K562 (cell line): Measurements from ENCODE around the gene ACBD6. TPM values are rescaled to one million over a fixed set of nuclear protein-coding genes. Genes with fewer than 3 reads are reported as not detected.

Experiments used
- ATAC-seq: fragments of 200-7000 bp; cut with Tn5 transposase; 3 replicates; pipeline ENCODE4 v1.9.1; 2020; ENCODE audit warnings: moderate library complexity
- BruUV-seq: library from RNA; stranded (reverse); fragments of 400-500 nt; replicated peaks from 2 replicates; lab custom pipeline; 2021; lab: Mats Ljungman, UMichigan
- CTCF ChIA-PET: fragments of 300-600 bp; formaldehyde crosslinking; extraction: SDS; loops from one replicate; lab custom pipeline; 2021; ENCODE audit warnings: low intra/inter-chr PET ratio; lab: Yijun Ruan, JAX
- POLR2A ChIA-PET: fragments of 300-600, 350-650 bp; sonication (Branson Sonifier 250); formaldehyde crosslinking; extraction: SDS; loops from one replicate; lab custom pipeline; 2021; ENCODE audit warnings: antibody characterized with exemption, inconsistent platforms; lab: Yijun Ruan, JAX
- DNase-seq, 4 experiments: peaks; one replicate each; pipeline versions ENCODE4 v3.0.0 to v3.0.0-alpha.2; 2011 to 2018; ENCODE audit warnings: low spot score in 3 of 4, mixed read lengths in 3 of 4; ENCODE audit errors: extremely low read depth in 1 of 4
- FAIRE-seq: peaks from 2 replicates; lab custom pipeline; 2011; peaks lifted over from hg19 to GRCh38; lab: Jason Lieb, UNC
- H2AFZ ChIP-seq: 2 replicates; pipeline ENCODE4 v1.6.0; 2011; ENCODE audit warnings: low read depth, low read length, control low read depth, inconsistent platforms
- H3K27ac ChIP-seq: fragments of 200-600 bp; 3 replicates; pipeline ENCODE4 v1.8.0; 2011; ENCODE audit warnings: low read depth, mild to moderate bottlenecking, control low read depth, inconsistent platforms, low read length, moderate library complexity, mixed read lengths; ENCODE audit errors: extremely low read depth
- H3K27me3 ChIP-seq, 2 experiments: fragments of 300-600 bp in 1 of 2; 2 replicates in 1 of 2; 3 replicates in 1 of 2; pipeline versions ENCODE4 v1.6.0 to v1.8.0; 2011; ENCODE audit warnings: inconsistent platforms in 2 of 2, low read length in 2 of 2, mild to moderate bottlenecking in 1 of 2, mixed read lengths in 1 of 2, moderate library complexity in 1 of 2; ENCODE audit not compliant: control insufficient read depth in 2 of 2, insufficient read depth in 2 of 2
- H3K36me3 ChIP-seq: fragments of 300-600 bp; 3 replicates; pipeline ENCODE4 v1.8.0; 2011; ENCODE audit warnings: mild to moderate bottlenecking, low read length, inconsistent platforms; ENCODE audit not compliant: control insufficient read depth, insufficient read depth
- H3K4me1 ChIP-seq, 2 experiments: fragments of 200-600 bp in 1 of 2; replicated peaks in 1 of 2; 2 replicates in 1 of 2; 3 replicates in 1 of 2; pipeline versions ENCODE4 v1.5.1 to v1.8.0; 2011; ENCODE audit warnings: inconsistent platforms in 2 of 2, low read length in 2 of 2, mild to moderate bottlenecking in 1 of 2, mixed read lengths in 1 of 2, moderate library complexity in 1 of 2; ENCODE audit not compliant: control insufficient read depth in 2 of 2, insufficient read depth in 2 of 2
- H3K4me2 ChIP-seq: 2 replicates; pipeline ENCODE4 v1.6.1; 2011; ENCODE audit warnings: low read length, control low read depth, inconsistent platforms, mixed read lengths; ENCODE audit not compliant: insufficient read depth
- H3K4me3 ChIP-seq: fragments of 200-600 bp; sonication (generic), shearing (Covaris generic); 2 replicates; pipeline ENCODE4 v1.5.1; 2016; ENCODE audit warnings: control low read depth, inconsistent platforms
- H3K79me2 ChIP-seq: fragments of 200-600 bp; 3 replicates; pipeline ENCODE4 v1.8.0; 2011; ENCODE audit warnings: low read length, inconsistent platforms; ENCODE audit not compliant: control insufficient read depth, insufficient read depth
- H3K9ac ChIP-seq, 2 experiments: 2 replicates each; pipeline versions ENCODE4 v1.6.0 to v1.6.1; 2011; ENCODE audit warnings: low read depth in 2 of 2, low read length in 2 of 2, control low read depth in 1 of 2, inconsistent platforms in 1 of 2, mild to moderate bottlenecking in 1 of 2, mixed read lengths in 1 of 2; ENCODE audit not compliant: insufficient read depth in 1 of 2
- H3K9me1 ChIP-seq: one replicate; pipeline ENCODE4 v1.6.0; 2011; ENCODE audit warnings: inconsistent platforms, mild to moderate bottlenecking, low read length, moderate library complexity; ENCODE audit not compliant: control insufficient read depth, insufficient read depth
- H3K9me3 ChIP-seq: replicated peaks from 2 replicates; pipeline ENCODE4 v1.5.1; 2011; ENCODE audit warnings: low read depth, low read length, inconsistent platforms; ENCODE audit not compliant: control insufficient read depth, insufficient read depth
- H4K20me1 ChIP-seq: replicated peaks from 2 replicates; pipeline ENCODE4 v1.6.1; 2011; ENCODE audit warnings: low read length, inconsistent platforms, mixed read lengths; ENCODE audit not compliant: control insufficient read depth, insufficient read depth
- ATF4 ChIP-seq: fragments of 450-650 bp; formaldehyde crosslinking; IDR thresholded peaks from 2 replicates; pipeline ENCODE4 v1.4.0; 2022; ENCODE audit warnings: mild to moderate bottlenecking, moderate library complexity
- CBX3 ChIP-seq, 2 experiments: IDR thresholded peaks; 1 replicate in 1 of 2; 2 replicates in 1 of 2; pipeline ENCODE4 v1.6.1; 2012; ENCODE audit warnings: inconsistent platforms in 2 of 2, low read length in 2 of 2, borderline replicate concordance in 1 of 2, control low read depth in 1 of 2
- DIDO1 ChIP-seq: fragments of 450-650 bp; IDR thresholded peaks from 2 replicates; pipeline ENCODE4 v1.6.1; 2016; ENCODE audit warnings: low read depth, missing biosample characterization, missing genetic modification characterization
- GMEB1 ChIP-seq: fragments of 250-450 bp; sonication (Bioruptor Pico); IDR thresholded peaks from 2 replicates; pipeline ENCODE4 v1.4.0; 2020; ENCODE audit warnings: mild to moderate bottlenecking
- KLF10 ChIP-seq: fragments of 250-450 bp; sonication (Bioruptor Pico); IDR thresholded peaks from 2 replicates; pipeline ENCODE4 v1.6.1; 2021; ENCODE audit warnings: matching md5 sums
- LCOR ChIP-seq: sonication (generic); formaldehyde crosslinking; IDR thresholded peaks from 2 replicates; pipeline ENCODE4 v1.8.0; 2022; ENCODE audit warnings: mild to moderate bottlenecking, missing genetic modification reagents
- NEUROD1 ChIP-seq: fragments of 150-350 bp; IDR thresholded peaks from 2 replicates; pipeline ENCODE4 v1.6.1; 2014; ENCODE audit warnings: borderline replicate concordance, low read length, low read depth; ENCODE audit not compliant: partially characterized antibody
- ZNF511 ChIP-seq: sonication (generic); formaldehyde crosslinking; IDR thresholded peaks from 2 replicates; pipeline ENCODE4 v1.8.0; 2022; ENCODE audit warnings: mild to moderate bottlenecking, missing genetic modification reagents
- ZNF740 ChIP-seq, 3 experiments: fragments of 200-800 bp in 1 of 3; sonication (Bioruptor generic) in 1 of 3; sonication (generic) in 1 of 3; formaldehyde crosslinking in 1 of 3; IDR thresholded peaks; 2 replicates each; pipeline versions ENCODE4 v1.6.1 to v1.8.0; 2016 to 2022; ENCODE audit warnings: mild to moderate bottlenecking in 2 of 3, missing compliant biosample characterization in 2 of 3, missing genetic modification characterization in 2 of 3, missing genetic modification reagents in 1 of 3
- WGBS: fragments of 100-300 bp; shearing (Covaris generic); methylation state at CpG from one replicate; pipeline ENCODE4 v1.1.6; 2016; ENCODE audit warnings: low coverage, mixed read lengths; ENCODE audit not compliant: insufficient coverage; ENCODE audit errors: missing lambda C conversion rate; 5-methylcytosine and 5-hydroxymethylcytosine counted together
- in situ Hi-C: fragments of 300-500 bp; cut with MboI; formaldehyde crosslinking; loops from 4 replicates; pipeline ENCODE4 v1.15.0; 2018; ENCODE audit warnings: inconsistent platforms, mixed read lengths
- intact Hi-C: fragments of 100-400 bp; cut with micrococcal nuclease; formaldehyde crosslinking; loops from 2 replicates; pipeline ENCODE4 v1.14.2; 2022
- polyA plus RNA-seq, 8 experiments: library from polyadenylated mRNA; depleted of rRNA in 4 of 8; stranded (reverse) in 5 of 8; unstranded in 3 of 8; fragments of >200 nt; fragmentation: Nextera tagmentation in 2 of 8; fragmentation: Illumina TruSeq in 1 of 8; extraction: Ambion mirVana in 2 of 8; extraction: Trizol in 1 of 8; gene quantifications; 2 replicates each; pipeline versions ENCODE4 v1.2.1 to v1.2.3, GENCODE V29; 2011 to 2014; ENCODE audit warnings: inconsistent platforms in 1 of 8, missing spikeins in 1 of 8
- total RNA-seq, 7 experiments: library from RNA; depleted of rRNA in 6 of 7; stranded (reverse); fragments of >200 nt in 6 of 7; fragmentation: Illumina TruSeq in 2 of 7; extraction: Trizol in 2 of 7; gene quantifications; 2 replicates each; pipeline versions ENCODE4 v1.2.1 to v1.2.3, GENCODE V29; 2011 to 2021; ENCODE audit warnings: low replicate concordance in 1 of 7

The ACBD6 gene
- total and polyA plus RNA-seq, 9 of the 15 experiments (the other 6 are each of a cell fraction or from before 2014, with no cell fraction given) = 16.9 to 107 (median 77.7) TPM

GRCh38 chr1:180261030-180261429, 241.3 kb downstream of the ACBD6 start:
- ChIA-PET POLR2A (interaction anchor here (0.6 to 3.4 kb wide), 10 partner anchors 9 to 334 kb away, joined by 3 to 14 read pairs (median 4); no protein-coding TSS in a partner anchor), CTCF (no interaction called here)
- Histone ChIP-seq H3K9ac (no peak overlapping the region), H3K4me1 (peaks cover 0 to 27% of the 10 kb centered on the region in 2 experiments; a peak in 1 of 5 replicates), H3K4me2 (no peak overlapping the region), H2AFZ (no peak overlapping the region), H3K36me3 (no peaks in the 10 kb centered on the region), H3K79me2 (no peaks in the 10 kb centered on the region), H3K27ac (no peak overlapping the region), H3K9me1 (no peaks in the 10 kb centered on the region), H4K20me1 (no peaks in the 10 kb centered on the region; the same call in 1 of the 2 replicates), H3K4me3 (no peak overlapping the region), H3K9me3 (no peaks in the 10 kb centered on the region), H3K27me3 (peaks cover 53 to 78% of the 10 kb centered on the region in 2 experiments)
- no peak for TF ChIP-seq ATF4 (CRISPR knock-in tag)
- no peak for TF ChIP-seq CBX3 (IDR thresholded peaks at IDR 0.05; ENCODE audit: borderline replicate concordance in 1 of 2, low read length in 2 of 2)
- BruUV-seq = no TSS peak
- DNase-seq (no peak), ATAC-seq (no peak), FAIRE-seq (no peak)
- intact Hi-C loops = no loop called here
- 4% methylated on average over 10 of the region's 10 CpGs for WGBS
- in situ Hi-C loops = loop anchor here (25.0 kb wide), 1 partner anchor 901 kb away; no protein-coding TSS in a partner anchor

- 25% methylated on average over 13 of the region's 13 CpGs for WGBS
- peak; percentile 3; the same call in 1 of the 3 replicates for ATAC-seq
- Histone ChIP-seq H3K36me3 (no peaks in the 10 kb centered on the region), H3K79me2 (no peaks in the 10 kb centered on the region), H2AFZ (no peak overlapping the region), H3K9ac (no peak overlapping the region), H3K4me3 (no peak overlapping the region), H3K27ac (no peak overlapping the region), H3K4me1 (peaks cover 0 to 27% of the 10 kb centered on the region in 2 experiments; a peak in 1 of 5 replicates), H3K27me3 (peaks cover 53 to 78% of the 10 kb centered on the region in 2 experiments), H3K9me1 (no peaks in the 10 kb centered on the region), H4K20me1 (no peaks in the 10 kb centered on the region; the same call in 1 of the 2 replicates), H3K9me3 (no peaks in the 10 kb centered on the region), H3K4me2 (no peak overlapping the region)
- BruUV-seq = no TSS peak
- CTCF ChIA-PET = no interaction called here
- TF ChIP-seq GMEB1 (CRISPR knock-in tag) (no peak), KLF10 (no peak), NEUROD1 (no peak), DIDO1 (tag) (no peak), ZNF511 (CRISPR knock-in tag) (no peak), ZNF740 (CRISPR knock-in tag; IDR thresholded peaks at IDR 0.05) (no peak), ZNF740 (tag; IDR thresholded peaks at IDR 0.05) (no peak), LCOR (CRISPR knock-in tag) (no peak)
- intact Hi-C loops = no loop called here
- in situ Hi-C loops = loop anchor here (25.0 kb wide), 1 partner anchor 902 kb away; no protein-coding TSS in a partner anchor
- DNase-seq = no peak
- no peak for FAIRE-seq
- POLR2A ChIA-PET = interaction anchor here (0.6 to 3.4 kb wide), 6 partner anchors 8 to 334 kb away, joined by 3 to 14 read pairs (median 5); no protein-coding TSS in a partner anchor
Observed at GRCh38 chr1:180260541-180260940, 241.8 kb downstream of the ACBD6 start.
